GM12878 (cell line): ENCODE measurements around the gene PITPNC1. TPM values are rescaled to one million over a fixed set of nuclear protein-coding genes. Genes with fewer than 3 reads are reported as not detected.

Source experiments
- ATAC-seq: fragments of 200-7000 bp; cut with Tn5 transposase; 3 replicates; pipeline ENCODE4 v1.9.1; 2020; ENCODE audit warnings: mild to moderate bottlenecking, moderate library complexity
- BruUV-seq: library from RNA; stranded (reverse); fragments of 400-500 nt; replicated peaks from 2 replicates; lab custom pipeline; 2021; lab: Mats Ljungman, UMichigan
- CTCF ChIA-PET: fragments of 300-600 bp; sonication (Branson Sonifier 250); formaldehyde crosslinking; extraction: SDS; loops from one replicate; lab custom pipeline; 2021; ENCODE audit warnings: inconsistent platforms; lab: Yijun Ruan, JAX
- POLR2A ChIA-PET: fragments of 350-600 bp; formaldehyde crosslinking; extraction: SDS; loops from one replicate; lab custom pipeline; 2021; ENCODE audit warnings: inconsistent platforms; lab: Charles Lee
- RAD21 ChIA-PET: fragments of 300-600 bp; sonication (Branson Sonifier 250); formaldehyde crosslinking; loops from one replicate; lab custom pipeline; 2023; ENCODE audit warnings: antibody characterized with exemption; ENCODE audit not compliant: unreplicated experiment; lab: Charles Lee
- SMC1A ChIA-PET: fragments of 300-600 bp; sonication (Branson Sonifier 250); formaldehyde crosslinking; loops from one replicate; lab custom pipeline; 2023; ENCODE audit not compliant: unreplicated experiment, uncharacterized antibody; lab: Charles Lee
- DNase-seq: peaks from one replicate; pipeline ENCODE4 v3.0.0-alpha.2; 2011; ENCODE audit warnings: low read depth, low spot score
- FAIRE-seq: peaks from 3 replicates; lab custom pipeline; 2011; peaks lifted over from hg19 to GRCh38; lab: Jason Lieb, UNC
- H2AFZ ChIP-seq: 2 replicates; pipeline ENCODE4 v1.6.0; 2011; ENCODE audit warnings: low read depth, low read length, control low read depth; ENCODE audit not compliant: control insufficient read depth
- H3K27ac ChIP-seq: 2 replicates; pipeline ENCODE4 v1.5.1; 2011; ENCODE audit warnings: control low read depth; ENCODE audit not compliant: control insufficient read depth, insufficient read depth
- H3K27me3 ChIP-seq, 2 experiments: replicated peaks in 1 of 2; 2 replicates each; pipeline versions ENCODE4 v1.6.0 to v1.6.1; 2011; ENCODE audit warnings: low read length in 1 of 2; ENCODE audit not compliant: control insufficient read depth in 2 of 2, insufficient read depth in 2 of 2
- H3K36me3 ChIP-seq, 2 experiments: 2 replicates each; pipeline ENCODE4 v1.5.1; 2011; ENCODE audit warnings: low read length in 1 of 2; ENCODE audit not compliant: control insufficient read depth in 2 of 2, insufficient read depth in 2 of 2
- H3K4me1 ChIP-seq: 2 replicates; pipeline ENCODE4 v1.6.1; 2011; ENCODE audit warnings: mild to moderate bottlenecking, low read length, moderate library complexity, mixed read lengths; ENCODE audit not compliant: control insufficient read depth, insufficient read depth
- H3K4me2 ChIP-seq: 2 replicates; pipeline ENCODE4 v1.6.0; 2011; ENCODE audit warnings: control low read depth; ENCODE audit not compliant: control insufficient read depth, insufficient read depth
- H3K4me3 ChIP-seq: fragments of 200-600 bp; sonication (generic); 2 replicates; pipeline ENCODE4 v1.5.1; 2016
- H3K79me2 ChIP-seq: 2 replicates; pipeline ENCODE4 v1.6.0; 2011; ENCODE audit warnings: low read length; ENCODE audit not compliant: control insufficient read depth, insufficient read depth
- H3K9ac ChIP-seq: 2 replicates; pipeline ENCODE4 v1.8.0; 2011; ENCODE audit warnings: low read length, control low read depth, mixed read lengths; ENCODE audit not compliant: control insufficient read depth, insufficient read depth
- H3K9me3 ChIP-seq: replicated peaks from 3 replicates; pipeline ENCODE4 v1.5.1; 2011; ENCODE audit warnings: mild to moderate bottlenecking, low read length; ENCODE audit not compliant: control insufficient read depth, insufficient read depth
- H4K20me1 ChIP-seq: 2 replicates; pipeline ENCODE4 v1.6.0; 2011; ENCODE audit not compliant: control insufficient read depth, insufficient read depth
- ASH2L ChIP-seq: fragments of 300-600, 200-600 bp; sonication (generic); IDR thresholded peaks from 2 replicates; pipeline ENCODE4 v1.6.1; 2017; ENCODE audit warnings: low read depth, mild to moderate bottlenecking, borderline replicate concordance
- EZH2 ChIP-seq: IDR thresholded peaks from 2 replicates; pipeline ENCODE4 v1.6.1; 2012; ENCODE audit warnings: low read depth, mild to moderate bottlenecking, control low read depth, inconsistent platforms, low read length, borderline replicate concordance; ENCODE audit not compliant: control insufficient read depth
- FOXK2 ChIP-seq: fragments of 450-650 bp; IDR thresholded peaks from 2 replicates; pipeline ENCODE4 v1.6.1; 2017; ENCODE audit warnings: mild to moderate bottlenecking, moderate library complexity
- HSF1 ChIP-seq: fragments of 150-350 bp; IDR thresholded peaks from 2 replicates; pipeline ENCODE4 v1.6.1; 2014; ENCODE audit warnings: mild to moderate bottlenecking, low read depth, low read length
- IKZF2 ChIP-seq, 2 experiments: fragments of 450-650 bp; IDR thresholded peaks; 2 replicates each; pipeline ENCODE4 v1.6.1; 2017; ENCODE audit warnings: mild to moderate bottlenecking in 2 of 2, moderate library complexity in 2 of 2
- MXI1 ChIP-seq: fragments of 150-350 bp; IDR thresholded peaks from 2 replicates; pipeline ENCODE4 v1.6.1; 2011; ENCODE audit warnings: low read depth, mild to moderate bottlenecking, inconsistent platforms, low read length, improper control_type of control experiment
- NFYA ChIP-seq: IDR thresholded peaks from 2 replicates; pipeline ENCODE4 v1.6.1; 2011; ENCODE audit warnings: low read depth, mild to moderate bottlenecking, low read length, improper control_type of control experiment, borderline replicate concordance
- RCOR1 ChIP-seq: conservative IDR thresholded peaks from 2 replicates; pipeline ENCODE4 v1.6.1; 2012; ENCODE audit warnings: low read depth, low read length, improper control_type of control experiment
- SKIL ChIP-seq: fragments of 450-650 bp; IDR thresholded peaks from 2 replicates; pipeline ENCODE4 v1.6.1; 2017; ENCODE audit warnings: mild to moderate bottlenecking, low read depth, inconsistent platforms; ENCODE audit not compliant: poor library complexity, severe bottlenecking
- SMARCA5 ChIP-seq: fragments of 450-650 bp; IDR thresholded peaks from 2 replicates; pipeline ENCODE4 v1.6.1; 2017; ENCODE audit warnings: mild to moderate bottlenecking
- SMC3 ChIP-seq: IDR thresholded peaks from 2 replicates; pipeline ENCODE4 v1.6.1; 2011; ENCODE audit warnings: low read length, improper control_type of control experiment, borderline replicate concordance
- TARDBP ChIP-seq: IDR thresholded peaks from 2 replicates; pipeline ENCODE4 v1.6.1; 2016; ENCODE audit warnings: borderline replicate concordance
- ZNF384 ChIP-seq: IDR thresholded peaks from 2 replicates; pipeline ENCODE4 v1.6.1; 2012; ENCODE audit warnings: low read depth, mild to moderate bottlenecking, low read length, improper control_type of control experiment, borderline replicate concordance
- WGBS: methylation state at CpG from one replicate; pipeline ENCODE4 v1.1.6; 2016; ENCODE audit warnings: low lambda C conversion rate; ENCODE audit not compliant: insufficient replicate concordance, insufficient coverage; ENCODE audit errors: missing lambda C conversion rate; 5-methylcytosine and 5-hydroxymethylcytosine counted together
- in situ Hi-C: fragments of 300-500 bp; cut with MboI; formaldehyde crosslinking; loops from 9 replicates; pipeline ENCODE4 v1.14.3; 2018; ENCODE audit warnings: mixed read lengths
- intact Hi-C: fragments of 100-400 bp; cut with micrococcal nuclease; formaldehyde crosslinking; loops from one replicate; pipeline ENCODE4 v1.14.2; 2022; ENCODE audit not compliant: unreplicated experiment
- polyA plus RNA-seq, 11 experiments: library from polyadenylated mRNA; depleted of rRNA in 4 of 11; unstranded in 6 of 11; stranded (reverse) in 5 of 11; fragments of >200 nt; fragmentation: Nextera tagmentation in 4 of 11; fragmentation: Illumina TruSeq in 1 of 11; extraction: Ambion mirVana in 4 of 11; extraction: Trizol in 1 of 11; gene quantifications; 1 replicate in 1 of 11; 2 replicates in 10 of 11; pipeline versions ENCODE4 v1.2.1 to v1.2.3, GENCODE V29; 2011 to 2016; ENCODE audit warnings: inconsistent platforms in 2 of 11, missing spikeins in 2 of 11, low read depth in 1 of 11
- total RNA-seq, 4 experiments: library from RNA; depleted of rRNA in 3 of 4; stranded (reverse); fragments of >200 nt in 3 of 4; fragmentation: Illumina TruSeq in 1 of 4; extraction: Trizol in 1 of 4; gene quantifications; 2 replicates each; pipeline versions ENCODE4 v1.2.1 to v1.2.3, GENCODE V29; 2013 to 2021

PITPNC1 gene
- total and polyA plus RNA-seq, 10 of the 15 experiments (the other 5 are each of a cell fraction or from before 2014, with no cell fraction given), result 12.2 to 62.4 (median 47.3) TPM

- Histone ChIP-seq H3K4me3 (no peak overlapping the region), H3K27ac (no peak overlapping the region), H3K9me3 (no peaks in the 10 kb centered on the region), H3K9ac (no peak overlapping the region), H3K4me2 (no peak overlapping the region), H3K4me1 (peaks cover 10% of the 10 kb centered on the region), H2AFZ (no peak overlapping the region), H3K36me3 (peaks cover 0 to 27% of the 10 kb centered on the region in 2 experiments; a peak in 3 of 4 replicates), H3K27me3 (no peaks in the 10 kb centered on the region), H4K20me1 (0 out of 2 replicates have a peak, but pooled peaks cover 6% of the 10 kb centered on the region), H3K79me2 (peaks cover 80% of the 10 kb centered on the region)
- ChIA-PET SMC1A (interaction anchor here (1.6 kb wide), 1 partner anchor 234 kb away, joined by 7 read pairs; no protein-coding TSS in a partner anchor), POLR2A (no interaction called here), CTCF (interaction anchor here (0.6 to 2.9 kb wide), 3 partner anchors 14 to 348 kb away, joined by 3 to 8 read pairs (median 3); no protein-coding TSS in a partner anchor), RAD21 (interaction anchor here (1.2 to 1.7 kb wide), 3 partner anchors 7 to 242 kb away, joined by 3 read pairs; no protein-coding TSS in a partner anchor)
- in situ Hi-C loops, result loop anchor here (10.0 kb wide), 2 partner anchors 414 to 554 kb away; no protein-coding TSS in a partner anchor
- FAIRE-seq (no peak), DNase-seq (no peak), ATAC-seq (no peak)
- TF ChIP-seq MXI1 (no peak), NFYA (no peak), RCOR1 (no peak), TARDBP (no peak), ASH2L (no peak), SMARCA5 (no peak), IKZF2 (IDR thresholded peaks at IDR 0.05) (no peak)
- 100% methylated on average over 1 of the region's 1 CpG for WGBS
- intact Hi-C loops, result no loop called here
- no TSS peak for BruUV-seq
Measured at GRCh38 chr17:67360880-67361279, 16.2 kb upstream of the PITPNC1 start.

- DNase-seq (no peak), FAIRE-seq (no peak), ATAC-seq (no peak)
- Histone ChIP-seq H3K27ac (no peak overlapping the region), H3K9me3 (no peaks in the 10 kb centered on the region), H3K4me2 (no peak overlapping the region), H4K20me1 (0 out of 2 replicates have a peak, but pooled peaks cover 6% of the 10 kb centered on the region), H3K4me1 (peaks cover 13% of the 10 kb centered on the region), H3K27me3 (no peaks in the 10 kb centered on the region), H2AFZ (no peak overlapping the region), H3K36me3 (peaks cover 0 to 20% of the 10 kb centered on the region in 2 experiments; a peak in 2 of 4 replicates), H3K9ac (no peak overlapping the region), H3K79me2 (peaks cover 86% of the 10 kb centered on the region), H3K4me3 (no peak overlapping the region)
- WGBS, result 79% methylated on average over 9 of the region's 9 CpGs
- ChIA-PET RAD21 (interaction anchor here (0.9 to 1.2 kb wide), 2 partner anchors 12 to 241 kb away, joined by 3 to 4 read pairs; no protein-coding TSS in a partner anchor), SMC1A (interaction anchor here (1.8 kb wide), 2 partner anchors 10 to 327 kb away, joined by 5 to 6 read pairs; no protein-coding TSS in a partner anchor), CTCF (interaction anchor here (0.8 to 6.6 kb wide), 2 partner anchors 13 to 113 kb away, joined by 3 to 45 read pairs; no protein-coding TSS in a partner anchor), POLR2A (no interaction called here)
- in situ Hi-C loops (loop anchor here (10.0 kb wide), 2 partner anchors 413 to 553 kb away; no protein-coding TSS in a partner anchor), intact Hi-C loops (no loop called here)
- BruUV-seq, result no TSS peak
- TF ChIP-seq SMC3, result no peak
- no peak for TF ChIP-seq HSF1
- no peak for TF ChIP-seq SKIL
- no peak for TF ChIP-seq FOXK2
- no peak for TF ChIP-seq EZH2
- TF ChIP-seq ZNF384, result no peak
Measured at GRCh38 chr17:67362173-67362572, 14.9 kb upstream of the PITPNC1 start.
